Left lung (tissue), 10 donors: ENCODE measurements around the gene TMEM247. TPM values are rescaled to one million over a fixed set of nuclear protein-coding genes. Genes with fewer than 3 reads are reported as not detected.

Experiments used
- ATAC-seq: fragments of 200-7000 bp; cut with Tn5 transposase; one replicate; pipeline ENCODE4 v1.9.1; 2020; ENCODE audit warnings: moderate library complexity
- DNase-seq, 4 donors: peaks; one replicate each; pipeline ENCODE4 v3.0.0-alpha.2; 2013 to 2020
- H3K27ac ChIP-seq, 2 donors: fragments of 200-600 bp; sonication (generic) in 1 of 2; one replicate each; pipeline versions ENCODE4 v1.5.0 to v1.8.0; 2020 to 2021
- H3K27me3 ChIP-seq, 2 donors: fragments of 200-600 bp; sonication (generic) in 1 of 2; one replicate each; pipeline versions ENCODE4 v1.5.0 to v1.8.0; 2020 to 2021
- H3K36me3 ChIP-seq, 2 donors: fragments of 200-600 bp; sonication (generic) in 1 of 2; one replicate each; pipeline versions ENCODE4 v1.5.0 to v1.8.0; 2020 to 2021
- H3K4me1 ChIP-seq, 2 donors: fragments of 200-600 bp; one replicate each; pipeline ENCODE4 v1.8.0; 2021
- H3K4me3 ChIP-seq, 2 donors: fragments of 200-600 bp; sonication (generic) in 1 of 2; one replicate each; pipeline versions ENCODE4 v1.5.0 to v1.8.0; 2020 to 2021; ENCODE audit warnings: mild to moderate bottlenecking in 1 of 2
- H3K9me3 ChIP-seq, 2 donors: fragments of 200-600 bp; sonication (generic) in 1 of 2; one replicate each; pipeline versions ENCODE4 v1.5.0 to v1.8.0; 2020 to 2021
- CTCF ChIP-seq, 2 donors: fragments of 200-600 bp; sonication (generic) in 1 of 2; IDR thresholded peaks; one replicate each; pipeline versions ENCODE4 v1.5.0 to v1.8.0; 2021; ENCODE audit warnings: antibody characterized with exemption in 2 of 2
- intact Hi-C, 2 donors: fragments of 100-400 bp; cut with DNase I; formaldehyde crosslinking; loops; one replicate each; pipeline versions ENCODE4 v1.11.2 to v1.14.2; 2022
- polyA plus RNA-seq, 6 donors: library from polyadenylated mRNA; unstranded; fragments of 120-200 nt; gene quantifications; one replicate each; pipeline ENCODE4 v1.2.1, GENCODE V29; 2013; ENCODE audit not compliant: insufficient read length in 6 of 6
- total RNA-seq, 2 donors: library from RNA; stranded (reverse); fragmentation: NEBNext Ultra II Directional; extraction: Animal tissue kit (Norgen Biotek cat#: 25700); gene quantifications; one replicate each; pipeline ENCODE4 v1.2.1, GENCODE V29; 2021
- donor health status: DM: no; HTN: yes; CAD: no.
- donor health status: DM: no; HTN: no; CAD: no.

Gene TMEM247
- total and polyA plus RNA-seq, 8 donors, result not detected

GRCh38 chr2:46480562-46480961 lies 1.2 kb downstream of the TMEM247 start:
- Histone ChIP-seq H3K4me3 (no peak overlapping the region), H3K4me1 (peaks cover 0 to 7% of the 10 kb centered on the region in 2 donors), H3K27me3 (no peaks in the 10 kb centered on the region), H3K9me3 (no peaks in the 10 kb centered on the region), H3K36me3 (no peaks in the 10 kb centered on the region), H3K27ac (no peak overlapping the region)
- DNase-seq (no peak), ATAC-seq (no peak)
- intact Hi-C loops, result no loop called here
- TF ChIP-seq CTCF (IDR thresholded peaks at IDR 0.05), result no peak

DNA sequence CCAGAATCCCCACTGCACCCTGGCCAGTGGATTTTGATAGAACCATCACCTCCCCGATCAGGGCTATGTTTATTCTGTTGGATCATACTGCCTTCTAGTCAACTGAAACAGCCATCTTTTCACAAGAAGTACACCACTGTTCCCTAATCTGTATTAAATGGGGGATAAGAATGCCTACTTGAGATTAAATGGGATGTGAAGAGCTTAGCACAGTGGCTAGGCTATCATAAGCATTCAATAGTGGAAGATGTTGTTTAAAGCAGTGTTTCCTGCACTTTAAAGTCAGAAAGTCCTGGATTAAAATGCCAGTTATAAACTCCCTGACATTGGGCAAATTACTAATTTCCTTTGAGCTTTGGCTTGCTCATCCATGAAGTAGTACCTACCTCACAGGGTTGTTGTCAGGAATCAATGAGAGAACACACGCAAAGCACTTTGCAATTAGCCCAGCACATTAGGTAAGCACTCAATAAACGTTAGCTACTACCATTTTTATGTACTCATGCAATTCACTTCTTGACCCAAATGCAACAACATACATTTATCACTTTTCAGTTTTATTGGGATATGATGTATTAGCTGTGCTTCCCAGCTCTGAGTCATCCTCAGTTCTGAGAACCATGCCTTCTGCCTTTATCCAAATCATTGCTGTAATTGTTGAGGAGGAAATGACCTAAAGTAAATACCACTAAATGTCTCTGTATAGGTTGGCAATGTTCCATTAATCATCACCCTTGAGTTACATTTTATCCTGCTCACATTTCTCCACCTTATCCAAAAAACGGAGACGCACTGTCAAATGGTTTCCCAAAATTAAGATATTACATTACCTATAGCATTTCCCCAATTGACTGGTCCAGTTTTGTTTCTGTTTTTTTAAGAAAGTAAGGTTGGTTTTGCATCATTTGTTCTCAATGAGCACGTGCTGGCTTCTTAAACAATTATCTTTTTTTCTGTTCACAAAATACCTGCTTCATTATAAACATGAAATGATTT lies 2.1 kb downstream of the TMEM247 start:
- TF ChIP-seq CTCF (IDR thresholded peaks at IDR 0.05), result no peak
- H3K27ac ChIP-seq, result peak overlapping the region in 1 of 2 donors; percentile 30
- H3K27me3 ChIP-seq, result no peaks in the 10 kb centered on the region
- H3K4me3 ChIP-seq, result no peak overlapping the region
- intact Hi-C loops, result no loop called here
- no peaks in the 10 kb centered on the region for H3K9me3 ChIP-seq
- ATAC-seq (peak; percentile 46), DNase-seq (no peak)
- no peaks in the 10 kb centered on the region for H3K36me3 ChIP-seq
- H3K4me1 ChIP-seq, result peaks cover 0 to 7% of the 10 kb centered on the region in 2 donors

GRCh38 chr2:46482490-46482889 lies 3.1 kb downstream of the TMEM247 start:
- Histone ChIP-seq H3K27ac (no peak overlapping the region), H3K4me1 (peaks cover 2 to 7% of the 10 kb centered on the region in 2 donors), H3K4me3 (no peak overlapping the region), H3K36me3 (no peaks in the 10 kb centered on the region), H3K27me3 (no peaks in the 10 kb centered on the region), H3K9me3 (no peaks in the 10 kb centered on the region)
- no peak for ATAC-seq
- intact Hi-C loops, result no loop called here
- TF ChIP-seq CTCF (IDR thresholded peaks at IDR 0.05), result no peak
- DNase-seq, result no peak

GRCh38 chr2:46485002-46485401 lies 5.6 kb downstream of the TMEM247 start:
- no peak overlapping the region for H3K27ac ChIP-seq
- peaks cover 7 to 9% of the 10 kb centered on the region in 2 donors for H3K4me1 ChIP-seq
- no peaks in the 10 kb centered on the region for H3K36me3 ChIP-seq
- intact Hi-C loops, result no loop called here
- no peak for DNase-seq
- H3K9me3 ChIP-seq, result no peaks in the 10 kb centered on the region
- TF ChIP-seq CTCF (IDR thresholded peaks at IDR 0.05), result no peak
- no peaks in the 10 kb centered on the region for H3K27me3 ChIP-seq
- no peak for ATAC-seq
- no peak overlapping the region for H3K4me3 ChIP-seq

- peaks cover 3 to 15% of the 10 kb centered on the region in 2 donors for H3K4me1 ChIP-seq
- no peak for DNase-seq
- H3K4me3 ChIP-seq, result no peak overlapping the region
- ATAC-seq, result no peak
- no peaks in the 10 kb centered on the region for H3K9me3 ChIP-seq
- no peaks in the 10 kb centered on the region for H3K27me3 ChIP-seq
- no peak overlapping the region for H3K27ac ChIP-seq
- intact Hi-C loops, result no loop called here
- no peaks in the 10 kb centered on the region for H3K36me3 ChIP-seq
- no peak for TF ChIP-seq CTCF (IDR thresholded peaks at IDR 0.05)
Observed at GRCh38 chr2:46486436-46486835, 7.1 kb downstream of the TMEM247 start.
